Measurements from ENCODE around the gene MGAM2.

Gene MGAM2

GRCh38 chr7:142111499-142111898 lies at the start of gene MGAM2:
MGAM2 (plus strand) TSS chr7:142111718; CDS start chr7:142116874, 5,156 bp downstream.
- DNase-seq (ENCODE audit: low read depth): no peak
- H3K4me3 ChIP-seq (ENCODE audit: control insufficient read depth, low read depth, low read length): no peak within 1 kb of the TSS
- TF ChIP-seq, protein P1, sequence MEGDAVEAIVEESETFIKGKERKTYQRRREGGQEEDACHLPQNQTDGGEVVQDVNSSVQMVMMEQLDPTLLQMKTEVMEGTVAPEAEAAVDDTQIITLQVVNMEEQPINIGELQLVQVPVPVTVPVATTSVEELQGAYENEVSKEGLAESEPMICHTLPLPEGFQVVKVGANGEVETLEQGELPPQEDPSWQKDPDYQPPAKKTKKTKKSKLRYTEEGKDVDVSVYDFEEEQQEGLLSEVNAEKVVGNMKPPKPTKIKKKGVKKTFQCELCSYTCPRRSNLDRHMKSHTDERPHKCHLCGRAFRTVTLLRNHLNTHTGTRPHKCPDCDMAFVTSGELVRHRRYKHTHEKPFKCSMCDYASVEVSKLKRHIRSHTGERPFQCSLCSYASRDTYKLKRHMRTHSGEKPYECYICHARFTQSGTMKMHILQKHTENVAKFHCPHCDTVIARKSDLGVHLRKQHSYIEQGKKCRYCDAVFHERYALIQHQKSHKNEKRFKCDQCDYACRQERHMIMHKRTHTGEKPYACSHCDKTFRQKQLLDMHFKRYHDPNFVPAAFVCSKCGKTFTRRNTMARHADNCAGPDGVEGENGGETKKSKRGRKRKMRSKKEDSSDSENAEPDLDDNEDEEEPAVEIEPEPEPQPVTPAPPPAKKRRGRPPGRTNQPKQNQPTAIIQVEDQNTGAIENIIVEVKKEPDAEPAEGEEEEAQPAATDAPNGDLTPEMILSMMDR (conservative IDR thresholded peaks at IDR 0.05; ENCODE audit: control insufficient read depth, insufficient read depth, low read depth, low read length): no peak

DNA sequence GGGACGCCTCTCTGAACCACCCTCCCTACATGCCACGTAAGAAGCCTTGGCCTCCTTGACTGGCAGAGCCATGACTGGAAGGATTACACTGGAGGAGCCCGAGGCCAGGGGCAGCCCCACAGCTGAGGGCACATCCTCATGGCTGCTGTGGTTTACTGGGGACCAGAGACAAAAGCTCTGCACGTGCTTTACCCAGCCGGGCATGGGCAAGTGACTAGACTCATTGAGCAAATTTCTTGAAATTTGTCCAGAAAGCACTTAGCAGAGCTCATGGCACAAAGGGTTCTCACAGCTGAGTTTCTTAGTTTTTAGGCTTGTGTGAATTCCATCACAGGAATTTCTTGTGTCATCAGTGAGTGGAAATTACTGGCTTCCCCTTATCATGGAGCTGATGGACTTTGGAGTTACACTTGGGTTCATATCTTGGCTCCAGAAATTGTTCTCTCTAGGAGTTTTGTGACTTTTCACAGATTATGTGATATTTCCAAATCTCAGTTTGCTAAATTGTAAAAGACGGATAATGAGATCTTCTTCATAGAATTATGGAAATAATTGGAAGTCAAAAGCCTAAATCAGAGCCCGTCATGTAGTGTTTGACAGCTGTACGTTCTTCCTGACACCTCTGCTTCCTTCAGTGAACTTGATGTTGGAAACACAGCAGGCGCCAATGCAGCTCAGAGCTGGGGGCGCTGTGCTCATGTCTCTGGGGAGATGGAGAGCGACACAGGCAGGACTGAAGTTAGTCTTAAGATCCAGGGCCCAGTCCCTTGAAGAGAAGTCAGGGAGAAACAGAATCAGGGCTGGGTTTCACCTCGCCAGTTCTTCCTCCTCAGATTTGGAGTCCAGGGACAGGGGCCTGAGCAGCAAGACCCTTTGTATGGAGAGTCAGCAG lies 47.7 kb upstream of the MGAM2 start:
- TF ChIP-seq, protein P1 (conservative IDR thresholded peaks at IDR 0.05; ENCODE audit: control insufficient read depth, insufficient read depth, low read depth, low read length): no peak
- no peak overlapping the region for H3K4me3 ChIP-seq (ENCODE audit: control insufficient read depth, low read depth, low read length)
- DNase-seq (ENCODE audit: low read depth): no peak

GRCh38 chr7:142066536-142066935 lies 45.0 kb upstream of the MGAM2 start:
- TF ChIP-seq, protein P1 (conservative IDR thresholded peaks at IDR 0.05; ENCODE audit: control insufficient read depth, insufficient read depth, low read depth, low read length): no peak
- DNase-seq (ENCODE audit: low read depth): no peak

GRCh38 chr7:142077762-142078161 lies 33.8 kb upstream of the MGAM2 start:
- TF ChIP-seq, protein P1 (conservative IDR thresholded peaks at IDR 0.05; ENCODE audit: control insufficient read depth, insufficient read depth, low read depth, low read length): no peak
- no peak for DNase-seq (ENCODE audit: low read depth)
- no peak overlapping the region for H3K4me3 ChIP-seq (ENCODE audit: control insufficient read depth, low read depth, low read length)

More at GRCh38 chr7:142066536-142066935, 45.0 kb upstream of the MGAM2 start:
- no peak overlapping the region for H3K4me3 ChIP-seq (ENCODE audit: control insufficient read depth, low read depth, low read length)

GRCh38 chr7:142083605-142084004 lies 27.9 kb upstream of the MGAM2 start:
- DNase-seq (ENCODE audit: low read depth): no peak
- TF ChIP-seq, protein P1 (conservative IDR thresholded peaks at IDR 0.05; ENCODE audit: control insufficient read depth, insufficient read depth, low read depth, low read length): no peak
- H3K4me3 ChIP-seq (ENCODE audit: control insufficient read depth, low read depth, low read length): no peak overlapping the region

GRCh38 chr7:142085428-142085827 lies 26.1 kb upstream of the MGAM2 start:
- TF ChIP-seq, protein P1 (conservative IDR thresholded peaks at IDR 0.05; ENCODE audit: control insufficient read depth, insufficient read depth, low read depth, low read length): no peak
- no peak for DNase-seq (ENCODE audit: low read depth)
- H3K4me3 ChIP-seq (ENCODE audit: control insufficient read depth, low read depth, low read length): no peak overlapping the region
